HL-60 (cell line): ENCODE data around the gene TNRC6C.

Experiments
- CTCF ChIP-seq: IDR thresholded peaks from one replicate; pipeline ENCODE4 v1.5.1; 2011; ENCODE audit warnings: low read length, control low read depth, inconsistent platforms; ENCODE audit not compliant: insufficient read depth
- POLR2AphosphoS5 ChIP-seq: IDR thresholded peaks from 2 replicates; pipeline ENCODE4 v1.6.1; 2012; ENCODE audit warnings: low read depth

- TF ChIP-seq CTCF (no peak), POLR2AphosphoS5 (no peak)
These were observed 48.7 kb upstream of the TNRC6C start for GRCh38 chr17:77909816-77910215.
